Measurements from ENCODE around the gene HMG20B.

- no peak for TF ChIP-seq EZH2 (IDR thresholded peaks at IDR 0.05; ENCODE audit: low read depth)
- no peak for TF ChIP-seq CTCF (conservative IDR thresholded peaks at IDR 0.05)
These were observed 16.9 kb upstream of the HMG20B start for GRCh38 chr19:3555653-3556422.

All from PC-9 (cell line).